Measurements from ENCODE around the gene TMEM114.

The TMEM114 gene

GRCh38 chr16:8611122-8611521 lies 20.8 kb upstream of the TMEM114 start:
- no peak for FAIRE-seq

- no peak for FAIRE-seq
These were observed 16.9 kb upstream of the TMEM114 start for GRCh38 chr16:8607214-8607613.

- FAIRE-seq, result no peak
These were observed 15.2 kb upstream of the TMEM114 start for GRCh38 chr16:8605554-8605953.

GRCh38 chr16:8600144-8600775 lies 9.9 kb upstream of the TMEM114 start:
- FAIRE-seq, result no peak

- FAIRE-seq, result no peak
These were observed 6.3 kb upstream of the TMEM114 start for GRCh38 chr16:8596581-8596980.

GRCh38 chr16:8595783-8596182 lies 5.5 kb upstream of the TMEM114 start:
- FAIRE-seq, result no peak

- FAIRE-seq, result no peak
These were observed 3.9 kb upstream of the TMEM114 start for GRCh38 chr16:8594149-8594666.

- no peak for FAIRE-seq
These were observed 1.1 kb upstream of the TMEM114 start for GRCh38 chr16:8591451-8591850.

- FAIRE-seq, result no peak
These were observed 500 bp upstream of the TMEM114 start for GRCh38 chr16:8590811-8591210.

GRCh38 chr16:8589057-8589899 lies 1.0 kb downstream of the TMEM114 start:
- no peak for FAIRE-seq

- FAIRE-seq, result no peak
These were observed 1.6 kb downstream of the TMEM114 start for GRCh38 chr16:8588682-8589056.

- FAIRE-seq, result no peak
These were observed 3.2 kb downstream of the TMEM114 start for GRCh38 chr16:8587065-8587464.

- FAIRE-seq, result no peak
These were observed 4.5 kb downstream of the TMEM114 start for GRCh38 chr16:8585857-8586256.

- FAIRE-seq, result no peak
These were observed 5.3 kb downstream of the TMEM114 start for GRCh38 chr16:8585041-8585440.

GRCh38 chr16:8583732-8584131 lies 6.6 kb downstream of the TMEM114 start:
- no peak for FAIRE-seq

- no peak for FAIRE-seq
These were observed 7.1 kb downstream of the TMEM114 start for GRCh38 chr16:8583199-8583598.

- FAIRE-seq, result no peak
These were observed 8.3 kb downstream of the TMEM114 start for GRCh38 chr16:8581831-8582580.

- FAIRE-seq, result no peak
These were observed 10.8 kb downstream of the TMEM114 start for GRCh38 chr16:8579559-8579958.

- FAIRE-seq, result no peak
These were observed 12.5 kb downstream of the TMEM114 start for GRCh38 chr16:8577678-8578304.

GRCh38 chr16:8576141-8577004 lies 13.9 kb downstream of the TMEM114 start:
- no peak for FAIRE-seq

- no peak for FAIRE-seq
These were observed 14.9 kb downstream of the TMEM114 start for GRCh38 chr16:8575399-8575798.

Measured in G401.6 (cell line).